ENCODE results near the gene NUP133. TPM values are rescaled to one million over a fixed set of nuclear protein-coding genes. Genes with fewer than 3 reads are reported as not detected.
"Not testable (repeated sequence)": the region's sequence is repeated elsewhere in the genome, so short reads cannot be mapped to it uniquely, and the experiment has no call there.

The NUP133 gene
- total RNA-seq, 1 donor from 2014 or later: 47.9 TPM

- peaks cover 54% of the 10 kb centered on the region for H3K27me3 Mint-ChIP-seq (ENCODE audit: insufficient read depth)
- DNase-seq (ENCODE audit: low spot score): no peak
- H3K4me1 Mint-ChIP-seq (ENCODE audit: low read depth): peaks cover 5% of the 10 kb centered on the region
- no peaks in the 10 kb centered on the region for H3K36me3 Mint-ChIP-seq (ENCODE audit: low read depth)
- H3K27ac Mint-ChIP-seq: no peak overlapping the region
- intact Hi-C loops (cut with micrococcal nuclease): no loop called here
- no peaks in the 10 kb centered on the region for H3K9me3 Mint-ChIP-seq
- H3K4me3 Mint-ChIP-seq: no peak overlapping the region
These were observed 104.6 kb downstream of the NUP133 start for GRCh38 chr1:229403573-229403972.

- no peaks in the 10 kb centered on the region for H3K36me3 Mint-ChIP-seq (ENCODE audit: low read depth)
- no peaks in the 10 kb centered on the region for H3K9me3 Mint-ChIP-seq
- H3K4me1 Mint-ChIP-seq (ENCODE audit: low read depth): peaks cover 5% of the 10 kb centered on the region
- H3K4me3 Mint-ChIP-seq: no peak overlapping the region
- DNase-seq (ENCODE audit: low spot score): no peak
- H3K27me3 Mint-ChIP-seq (ENCODE audit: insufficient read depth): peaks cover 50% of the 10 kb centered on the region
- no peak overlapping the region for H3K27ac Mint-ChIP-seq
- intact Hi-C loops (cut with micrococcal nuclease): no loop called here
These were observed 105.1 kb downstream of the NUP133 start for GRCh38 chr1:229402993-229403392.

GRCh38 chr1:229402329-229402728 is 105.8 kb downstream of the NUP133 start:
- H3K36me3 Mint-ChIP-seq (ENCODE audit: low read depth): not testable (repeated sequence)

GRCh38 chr1:229397762-229398161 is 110.4 kb downstream of the NUP133 start:
- peaks cover 21% of the 10 kb centered on the region for H3K27me3 Mint-ChIP-seq (ENCODE audit: insufficient read depth)
- H3K9me3 Mint-ChIP-seq: no peaks in the 10 kb centered on the region
- H3K4me1 Mint-ChIP-seq (ENCODE audit: low read depth): no peaks in the 10 kb centered on the region
- intact Hi-C loops (cut with micrococcal nuclease): no loop called here
- no peaks in the 10 kb centered on the region for H3K36me3 Mint-ChIP-seq (ENCODE audit: low read depth)
- H3K4me3 Mint-ChIP-seq: no peak overlapping the region
- no peak overlapping the region for H3K27ac Mint-ChIP-seq
- no peak for DNase-seq (ENCODE audit: low spot score)

More at GRCh38 chr1:229402329-229402728, 105.8 kb downstream of the NUP133 start:
- H3K4me3 Mint-ChIP-seq; H3K9me3 Mint-ChIP-seq; DNase-seq (ENCODE audit: low spot score); intact Hi-C loops (cut with micrococcal nuclease); H3K27ac Mint-ChIP-seq; H3K4me1 Mint-ChIP-seq (ENCODE audit: low read depth): not testable (repeated sequence)
- H3K27me3 Mint-ChIP-seq (ENCODE audit: insufficient read depth): peaks cover 44% of the 10 kb centered on the region

- H3K4me3 Mint-ChIP-seq: no peak overlapping the region
- H3K27ac Mint-ChIP-seq: no peak overlapping the region
- no peaks in the 10 kb centered on the region for H3K9me3 Mint-ChIP-seq
- H3K36me3 Mint-ChIP-seq (ENCODE audit: low read depth): no peaks in the 10 kb centered on the region
- no peaks in the 10 kb centered on the region for H3K4me1 Mint-ChIP-seq (ENCODE audit: low read depth)
- intact Hi-C loops (cut with micrococcal nuclease): no loop called here
- H3K27me3 Mint-ChIP-seq (ENCODE audit: insufficient read depth): peaks cover 22% of the 10 kb centered on the region
- DNase-seq (ENCODE audit: low spot score): no peak
These were observed 111.4 kb downstream of the NUP133 start for GRCh38 chr1:229396585-229397206.

GRCh38 chr1:229394517-229394916 is 113.6 kb downstream of the NUP133 start:
- intact Hi-C loops (cut with micrococcal nuclease); H3K9me3 Mint-ChIP-seq; H3K4me3 Mint-ChIP-seq; H3K27ac Mint-ChIP-seq; H3K4me1 Mint-ChIP-seq (ENCODE audit: low read depth); H3K36me3 Mint-ChIP-seq (ENCODE audit: low read depth); DNase-seq (ENCODE audit: low spot score): not testable (repeated sequence)
- peaks cover 24% of the 10 kb centered on the region for H3K27me3 Mint-ChIP-seq (ENCODE audit: insufficient read depth)

GRCh38 chr1:229392936-229393335 is 115.2 kb downstream of the NUP133 start:
- intact Hi-C loops (cut with micrococcal nuclease): no loop called here
- DNase-seq (ENCODE audit: low spot score): no peak
- H3K4me3 Mint-ChIP-seq: no peak overlapping the region
- no peak overlapping the region for H3K27ac Mint-ChIP-seq
- no peaks in the 10 kb centered on the region for H3K4me1 Mint-ChIP-seq (ENCODE audit: low read depth)
- peaks cover 21% of the 10 kb centered on the region for H3K27me3 Mint-ChIP-seq (ENCODE audit: insufficient read depth)
- H3K36me3 Mint-ChIP-seq (ENCODE audit: low read depth): no peaks in the 10 kb centered on the region
- no peaks in the 10 kb centered on the region for H3K9me3 Mint-ChIP-seq

Other genes starting within 250 kb of the NUP133 start
- gene RAB4A, start 237.2 kb downstream of the NUP133 start, total RNA-seq: 29.0 and 29.3 TPM in 2 replicates
- gene CCSAP, start 165.3 kb downstream of the NUP133 start, total RNA-seq: 11.6 and 11.9 TPM in 2 replicates
- 0.20 TPM in 1 of 2 replicates, not detected in the other for gene ACTA1, start 74.2 kb downstream of the NUP133 start, total RNA-seq
- 46.2 and 47.0 TPM in 2 replicates for gene ABCB10, start 50.4 kb upstream of the NUP133 start, total RNA-seq
- gene TAF5L, start 117.8 kb upstream of the NUP133 start, total RNA-seq: 35.8 and 37.9 TPM in 2 replicates
- 37.3 and 38.4 TPM in 2 replicates for gene URB2, start 117.9 kb upstream of the NUP133 start, total RNA-seq